GM21529 (cell line): ENCODE data around the gene PIMREG.
"Not testable (repeated sequence)": the region's sequence is repeated elsewhere in the genome, so short reads cannot be mapped to it uniquely, and the experiment has no call there.

Experiments used
- ATAC-seq: cut with Tn5 transposase; IDR thresholded peaks from one replicate; pipeline ENCODE4 v1.9.1; 2021; ENCODE audit not compliant: unreplicated experiment

Gene PIMREG

DNA sequence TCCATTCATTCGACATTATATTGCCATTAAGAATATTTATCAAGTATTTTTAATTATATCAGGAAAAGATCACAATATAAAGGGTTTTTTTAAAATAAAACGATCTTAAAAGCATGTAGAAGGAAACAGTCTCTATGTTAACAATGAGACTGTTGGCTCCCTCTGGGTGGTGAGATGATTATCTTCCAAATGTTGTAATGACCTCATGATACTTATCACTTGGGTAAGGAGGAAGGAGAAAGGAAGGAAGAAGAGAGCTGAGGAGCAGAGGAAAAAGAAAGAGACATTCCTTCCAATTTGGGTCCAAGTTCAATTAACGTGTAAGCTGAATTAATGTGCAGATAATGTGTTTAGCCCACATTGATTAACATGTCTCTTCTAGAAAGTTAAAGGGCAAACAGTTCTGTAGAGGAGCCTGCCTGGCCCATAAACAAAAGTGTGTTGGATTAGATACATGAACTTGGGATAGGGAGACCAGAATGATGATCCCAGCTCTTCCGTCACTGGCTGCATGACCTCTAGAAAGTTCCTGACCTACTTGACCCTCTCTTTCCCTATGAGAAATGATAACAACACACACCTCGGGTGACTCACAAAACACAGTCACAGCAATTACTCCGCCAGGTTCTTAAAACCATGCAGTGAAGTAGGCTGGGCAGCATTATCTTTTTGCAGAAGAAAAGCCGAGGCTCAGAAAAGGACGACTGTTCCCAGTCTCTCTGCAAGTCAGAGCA is 32.0 kb downstream of the PIMREG start:
- no peak for ATAC-seq

DNA sequence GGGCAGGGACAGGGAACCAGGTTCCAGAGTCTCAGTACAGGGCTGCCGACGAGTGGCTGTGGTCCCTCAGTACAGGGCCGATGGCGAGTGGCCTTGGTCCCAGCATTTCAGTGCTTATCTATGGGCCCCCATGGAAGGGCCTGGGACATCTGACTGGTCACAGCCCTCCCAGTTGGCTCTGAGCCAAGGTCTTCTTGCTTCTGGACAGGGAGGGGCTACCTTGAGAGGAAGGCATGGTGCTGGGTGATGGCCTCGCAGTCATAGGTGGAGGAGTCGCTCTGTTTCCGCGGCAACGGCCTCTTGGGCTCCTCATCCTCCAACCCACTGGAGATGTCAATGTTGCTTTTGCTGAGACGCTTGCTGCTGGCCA is 32.5 kb downstream of the PIMREG start:
- no peak for ATAC-seq

DNA sequence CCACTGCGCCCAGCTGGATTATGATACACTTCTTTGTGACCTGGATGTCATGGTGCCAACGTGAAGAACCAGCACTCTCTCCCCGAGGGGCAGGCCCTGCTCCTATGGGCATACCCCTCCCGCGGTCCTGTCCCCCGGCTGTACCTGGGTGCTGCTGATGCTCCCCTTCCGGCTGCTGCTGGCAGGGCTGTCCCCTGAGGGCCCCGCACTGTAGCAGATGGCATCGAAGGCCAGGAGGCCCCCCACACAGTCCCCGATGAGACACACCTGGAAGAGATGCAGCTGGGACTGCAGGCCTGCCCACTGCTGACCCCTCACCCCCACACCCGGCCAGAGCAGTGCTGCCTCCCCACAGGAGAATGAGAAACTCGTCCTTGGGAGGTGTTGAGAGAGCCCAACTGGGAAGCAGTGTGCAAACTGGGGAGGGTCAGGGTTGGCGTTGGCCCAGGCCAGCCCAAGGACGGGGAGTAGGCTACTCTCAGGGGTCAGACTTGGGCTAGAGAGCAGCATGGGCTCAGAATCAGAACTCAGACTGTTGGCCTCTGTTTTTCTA is 33.7 kb downstream of the PIMREG start:
- ATAC-seq: no peak

DNA sequence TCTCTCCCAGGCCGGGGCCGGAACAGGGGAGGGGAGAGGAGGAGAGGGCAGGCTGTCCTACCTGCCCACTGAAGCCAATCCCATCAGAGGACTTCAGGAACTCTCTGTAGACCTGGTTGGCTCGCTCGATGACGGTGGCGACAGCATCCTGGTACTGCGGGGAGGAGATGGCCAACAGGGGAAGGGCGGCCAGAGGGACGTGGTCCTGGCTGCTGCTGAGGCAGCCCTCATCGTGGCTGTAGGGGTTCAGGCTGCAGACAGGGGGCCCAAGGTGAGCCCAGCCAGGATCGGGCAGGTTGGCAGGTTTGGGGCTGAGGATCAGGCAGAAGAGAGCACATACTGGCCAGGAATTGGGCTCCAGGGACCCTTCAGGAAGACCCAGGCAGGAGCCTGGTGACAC is 34.2 kb downstream of the PIMREG start:
- ATAC-seq: no peak

DNA sequence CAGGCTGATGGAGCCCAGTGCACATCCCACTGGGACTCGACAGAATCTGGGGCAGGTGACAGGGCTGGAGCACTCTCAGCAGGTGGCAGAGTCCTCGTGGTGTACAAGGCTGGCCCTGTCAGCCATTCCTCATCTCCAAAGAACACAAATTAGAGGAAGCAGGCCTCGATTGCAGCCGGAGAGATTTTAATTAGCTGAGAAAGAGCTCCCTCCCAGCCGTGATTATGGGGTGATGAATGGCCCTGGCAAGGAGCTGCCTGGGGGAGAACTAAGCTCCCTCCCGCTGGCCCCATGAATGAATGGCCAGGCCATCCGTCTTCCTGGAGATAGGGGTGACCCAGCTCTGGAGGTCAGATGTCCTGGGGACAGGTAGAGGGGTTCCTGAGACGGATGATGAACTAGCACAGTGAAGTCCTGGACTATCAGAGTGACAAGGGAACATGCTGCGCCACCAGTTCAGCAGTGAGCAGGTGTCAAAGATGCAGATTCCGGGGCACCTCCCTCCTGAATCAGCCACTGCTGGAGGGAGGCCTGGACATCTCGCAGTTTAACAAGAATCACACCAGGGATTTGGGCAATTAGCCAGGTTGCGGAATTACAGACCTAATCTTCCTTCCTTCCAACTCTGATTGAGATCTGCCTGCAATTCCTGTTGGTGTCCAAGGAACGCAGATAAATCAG is 35.5 kb downstream of the PIMREG start:
- no peak for ATAC-seq

DNA sequence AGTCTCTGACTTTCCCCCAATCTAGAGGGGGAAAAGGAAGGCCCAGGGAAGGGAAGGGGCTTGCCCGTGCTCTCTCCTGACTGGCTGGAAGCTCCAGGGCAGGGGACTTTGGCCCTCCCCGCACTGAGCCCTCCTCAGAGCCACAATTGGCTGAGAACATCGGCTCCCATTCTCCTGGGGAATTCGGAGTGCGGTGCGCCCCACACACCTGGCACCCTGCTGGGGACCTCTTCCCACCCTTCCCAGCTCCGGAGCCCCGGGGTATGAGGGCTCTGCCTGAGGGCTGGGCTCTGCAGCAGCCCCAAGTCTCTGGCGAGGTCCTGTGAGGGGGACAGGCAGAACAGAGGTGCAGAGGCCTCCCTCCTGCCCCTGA is 36.0 kb downstream of the PIMREG start:
- no peak for ATAC-seq

DNA sequence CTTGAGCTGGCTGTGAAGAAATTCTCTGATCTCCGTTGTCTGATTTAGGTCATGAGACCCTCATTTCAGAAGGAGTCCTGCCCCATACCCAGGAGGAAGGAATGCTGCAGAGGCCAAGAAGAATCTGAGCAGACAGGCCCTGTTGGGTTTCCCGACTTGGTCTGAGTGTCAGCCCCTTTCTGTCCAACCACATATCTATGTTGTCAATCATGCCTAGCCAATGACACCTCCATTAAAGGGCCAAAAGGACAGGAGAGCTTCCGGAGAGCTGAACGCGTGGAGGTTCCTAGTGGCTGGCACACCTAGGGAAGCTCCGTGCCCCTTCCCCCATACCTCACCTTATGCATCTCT is 37.8 kb downstream of the PIMREG start:
- no peak for ATAC-seq

DNA sequence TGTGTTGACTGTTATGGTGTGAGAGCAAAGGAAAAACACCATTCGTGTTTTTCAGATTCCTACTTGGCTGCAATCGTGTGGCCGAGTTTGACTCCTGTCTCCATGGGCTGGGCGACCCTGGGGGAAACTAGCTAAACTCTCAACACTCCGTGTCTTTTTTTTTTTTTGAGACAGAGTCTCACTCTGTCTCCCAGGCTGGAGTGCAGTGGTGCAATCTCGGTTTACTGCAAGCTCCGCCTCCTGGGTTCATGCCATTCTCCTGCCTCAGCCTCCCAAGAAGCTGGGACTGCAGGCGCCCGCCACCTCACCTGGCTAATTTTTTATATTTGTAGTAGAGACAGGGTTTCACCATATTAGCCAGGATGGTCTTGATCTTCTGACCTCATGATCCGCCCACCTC is 38.5 kb downstream of the PIMREG start:
- not testable (repeated sequence) for ATAC-seq

DNA sequence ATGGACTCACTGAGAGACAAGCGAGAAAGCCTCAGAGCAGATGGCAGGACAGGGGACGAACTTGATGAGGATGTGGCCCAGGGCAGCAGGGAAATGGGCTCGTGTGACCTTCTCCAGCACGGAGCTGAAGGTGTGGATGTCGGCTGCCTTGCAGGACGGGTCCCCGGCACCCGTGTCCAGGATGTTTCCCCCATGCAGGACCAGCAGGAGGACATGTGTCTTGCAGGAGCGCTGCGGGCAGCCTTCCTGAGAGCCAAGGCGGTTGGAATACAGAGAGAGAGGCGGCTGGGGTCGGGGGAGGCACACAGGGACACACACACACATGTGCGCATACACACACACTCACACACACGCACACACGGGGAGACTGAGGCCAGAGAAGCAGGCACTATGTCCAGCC is 39.3 kb downstream of the PIMREG start:
- no peak for ATAC-seq

DNA sequence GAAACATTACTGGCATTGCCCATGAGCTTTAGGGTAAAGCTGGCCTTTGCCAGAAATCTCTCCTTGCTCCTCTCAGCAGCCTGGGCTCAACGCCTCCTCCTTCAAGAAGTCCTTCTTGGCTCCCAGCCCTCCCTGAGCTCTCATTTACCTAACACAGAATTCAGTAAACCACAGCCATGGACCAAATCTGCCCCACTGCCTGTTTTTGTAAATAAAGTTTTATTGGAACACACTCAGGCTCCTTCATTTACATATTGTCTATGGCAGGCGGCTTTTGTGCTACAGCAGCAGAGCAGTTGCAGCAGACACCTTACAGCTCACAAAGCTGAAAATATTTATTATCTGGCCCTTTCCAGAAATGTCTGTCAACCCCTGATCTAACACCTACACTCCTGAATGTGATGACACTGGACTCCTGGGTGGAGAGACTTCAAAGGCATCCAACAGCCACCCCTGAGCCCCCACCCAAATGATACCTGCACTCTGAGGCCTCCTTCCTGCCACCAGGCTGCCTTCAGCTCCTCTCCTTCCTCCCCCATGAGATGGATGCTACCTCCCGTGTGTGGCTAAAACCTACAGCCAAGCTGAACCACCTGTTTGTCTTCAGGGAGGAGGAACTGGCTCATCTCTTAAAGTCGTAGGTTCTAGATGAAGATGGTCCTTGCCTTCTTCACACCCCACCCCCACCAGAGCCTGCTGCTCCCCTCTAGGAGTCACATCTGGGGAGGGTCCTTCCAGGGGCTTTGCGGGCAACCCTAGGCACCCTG is 41.6 kb downstream of the PIMREG start:
- ATAC-seq: no peak

DNA sequence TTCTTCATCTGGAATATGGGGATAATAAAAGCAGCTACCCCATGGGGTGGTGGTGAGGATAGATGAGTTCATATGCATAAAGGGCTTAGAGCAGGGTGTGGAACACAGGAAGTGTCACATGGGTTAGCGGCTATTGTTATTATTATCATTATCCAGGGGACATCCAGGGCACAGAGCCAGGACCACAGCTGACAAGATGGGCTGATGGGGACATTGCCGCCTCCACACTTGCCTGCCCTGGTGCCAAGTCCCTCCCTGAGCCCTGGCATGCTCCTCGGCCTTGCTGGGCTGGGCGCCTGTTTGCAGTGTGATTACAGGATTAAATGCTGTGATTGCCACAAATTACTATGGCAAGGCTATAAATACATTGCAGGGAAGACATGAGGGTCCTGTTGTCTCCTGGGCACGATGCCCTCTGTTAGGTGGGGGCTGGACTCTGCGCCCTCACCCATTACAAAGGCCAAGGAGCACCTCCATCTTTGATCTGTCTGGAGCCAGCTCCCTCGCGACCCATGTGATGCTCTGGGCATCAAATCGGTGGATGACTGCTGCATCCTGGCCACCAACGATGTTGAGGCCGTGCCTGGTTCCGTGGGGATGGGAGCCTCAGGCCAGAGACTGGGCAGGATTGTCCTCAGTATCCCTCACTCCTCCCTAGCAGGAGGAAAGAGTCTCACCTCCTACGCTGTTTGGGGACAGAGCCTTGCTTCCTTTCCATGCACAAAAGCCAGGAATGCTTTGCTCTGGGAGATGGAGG is 43.2 kb downstream of the PIMREG start:
- ATAC-seq: no peak

DNA sequence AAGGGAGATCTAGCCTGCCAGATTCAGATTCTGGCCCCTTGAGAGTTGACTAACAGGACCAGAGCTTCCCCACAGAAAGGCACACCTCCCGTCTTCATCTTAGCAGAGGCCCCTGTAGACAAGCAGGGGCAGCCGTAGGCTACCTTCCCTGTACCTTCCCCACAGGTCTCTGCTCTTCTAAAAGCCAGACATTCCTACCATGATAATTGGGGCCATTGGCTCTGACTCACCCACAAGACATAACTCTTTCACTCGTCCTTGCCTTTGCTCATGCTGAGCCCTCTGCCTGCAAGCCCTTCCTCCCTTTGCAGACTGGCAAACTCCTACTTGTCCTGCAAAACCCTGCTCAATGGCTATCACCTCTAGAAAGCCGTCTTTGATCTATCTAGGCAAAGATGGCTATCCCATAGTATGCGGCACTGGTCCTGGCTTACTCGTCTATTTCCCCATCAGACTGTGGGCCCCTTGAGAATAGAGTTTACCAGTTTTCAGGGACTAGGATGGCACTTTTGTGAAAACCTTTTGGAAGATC is 43.8 kb downstream of the PIMREG start:
- ATAC-seq: no peak

DNA sequence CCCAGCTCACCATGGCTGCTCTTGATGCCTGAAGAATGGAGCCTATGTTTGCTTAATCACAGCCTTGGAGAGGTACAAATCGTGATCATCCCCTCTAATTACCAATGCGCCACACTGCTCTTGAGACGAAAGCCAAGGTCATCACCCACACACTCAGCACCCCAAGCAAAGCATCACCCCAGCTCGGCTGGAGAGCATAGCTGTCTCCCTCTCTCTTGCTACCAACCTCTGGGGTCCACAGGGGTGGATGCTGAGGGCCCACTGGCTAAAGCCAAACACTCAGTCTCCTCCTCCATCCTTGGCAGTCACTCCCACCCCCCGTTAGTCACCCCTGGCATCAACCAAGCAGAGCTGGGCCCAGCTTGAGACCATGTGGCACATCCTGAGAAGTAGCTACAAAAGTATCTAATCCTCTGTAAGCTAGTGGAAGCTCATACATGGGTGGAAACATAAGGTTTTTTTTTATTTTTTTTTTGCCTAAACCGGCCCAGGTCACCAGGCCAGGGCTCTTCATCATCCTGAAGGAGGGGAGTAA is 44.8 kb downstream of the PIMREG start:
- no peak for ATAC-seq

DNA sequence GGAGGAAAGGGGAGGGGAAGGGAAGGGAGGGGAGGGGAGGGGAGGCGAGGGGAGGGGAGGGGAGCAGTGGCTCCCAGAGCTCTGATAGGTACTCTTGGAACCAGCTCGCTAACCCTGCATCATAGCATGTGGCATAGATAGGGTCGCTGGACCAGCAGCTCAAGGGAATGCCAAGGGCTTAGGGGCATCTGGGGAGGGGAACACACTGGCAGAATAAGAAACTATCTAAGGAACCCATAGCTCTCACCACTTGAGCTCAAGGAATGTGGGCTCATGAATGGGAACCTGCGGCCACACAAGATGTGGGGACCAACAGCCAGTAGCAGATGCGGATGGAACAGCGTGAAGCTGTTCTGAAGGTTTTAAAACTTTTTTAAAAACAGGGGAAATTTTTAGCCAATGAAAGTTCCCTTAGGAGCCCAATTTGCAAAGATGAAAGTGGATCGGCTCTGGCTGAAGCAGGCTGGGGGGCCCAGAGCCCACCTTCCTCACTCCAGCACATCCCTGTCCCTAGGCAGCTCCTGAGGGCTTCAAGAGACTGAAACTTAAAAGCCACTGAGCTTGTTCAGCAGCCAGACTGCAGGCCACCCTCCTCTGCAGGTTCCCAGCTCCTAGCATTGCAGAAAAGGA is 46.9 kb downstream of the PIMREG start:
- ATAC-seq: no peak

DNA sequence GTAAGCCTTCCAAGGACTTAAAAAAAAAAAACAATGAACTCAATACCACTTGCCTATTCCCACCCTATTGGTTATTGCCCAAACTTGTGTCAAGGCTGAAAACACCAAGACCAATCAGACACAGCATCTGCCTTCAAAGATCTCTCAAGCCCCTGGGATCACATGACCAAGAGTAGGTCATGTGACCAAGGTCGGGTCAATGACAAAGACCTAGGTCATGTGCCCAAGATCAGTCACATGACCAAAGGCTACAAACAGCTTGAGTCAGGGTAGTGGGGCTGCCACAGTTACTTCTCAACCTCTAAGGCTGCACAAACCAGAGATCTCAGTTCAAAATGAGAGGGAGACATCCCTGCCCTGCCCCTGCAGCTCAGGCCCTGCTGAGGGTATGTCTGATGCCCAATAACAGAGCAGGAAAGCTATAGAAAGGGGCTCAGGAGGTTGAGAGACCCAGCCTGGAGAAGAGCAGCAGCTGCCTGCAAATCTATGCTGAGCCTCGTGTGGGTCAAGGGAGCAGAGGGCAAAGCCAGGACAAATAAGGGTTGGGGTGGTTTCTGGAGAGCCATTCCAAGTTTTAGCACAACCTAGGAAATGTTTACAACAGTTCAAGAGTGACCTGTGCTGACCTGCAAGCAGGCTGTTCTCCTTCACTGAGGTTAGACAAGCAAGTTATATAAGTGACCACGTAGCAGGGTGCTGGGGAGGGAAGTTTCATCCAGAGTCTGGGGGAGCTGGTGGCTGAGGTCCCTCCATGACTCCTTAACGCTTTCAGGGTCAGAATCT is 48.8 kb downstream of the PIMREG start:
- ATAC-seq: no peak

DNA sequence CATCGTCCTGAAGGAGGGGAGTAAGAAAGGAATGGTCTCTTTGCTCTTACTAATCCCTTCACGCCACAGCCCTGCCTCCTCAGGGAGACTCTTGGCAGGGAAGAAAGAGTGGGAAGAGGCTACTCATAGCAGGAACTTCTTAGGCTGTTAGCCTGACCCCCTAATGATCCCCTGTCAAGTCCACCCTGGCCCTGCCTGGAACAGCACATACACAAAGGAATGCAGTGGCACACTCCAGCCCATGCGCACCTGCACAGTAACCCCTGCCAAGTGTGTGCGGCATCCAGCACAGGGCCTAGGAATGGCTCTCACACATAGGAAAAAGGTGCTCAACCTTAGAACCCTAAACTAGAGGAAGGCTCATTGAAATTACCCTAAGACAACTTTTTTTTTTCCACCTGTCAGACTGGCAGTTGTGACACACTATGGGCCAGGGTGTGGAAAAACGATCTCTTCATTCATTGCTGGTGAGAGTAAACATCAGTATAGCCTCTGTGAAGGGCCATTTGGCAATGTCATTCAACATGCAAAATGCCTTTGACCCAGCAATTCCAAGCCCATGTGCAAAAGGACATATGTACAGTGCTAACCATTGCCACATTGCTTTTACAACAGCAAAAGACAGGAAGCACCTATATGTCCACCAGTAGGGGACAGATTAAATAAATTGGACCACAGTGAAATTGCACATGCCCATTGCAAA is 50.1 kb downstream of the PIMREG start:
- ATAC-seq: no peak

DNA sequence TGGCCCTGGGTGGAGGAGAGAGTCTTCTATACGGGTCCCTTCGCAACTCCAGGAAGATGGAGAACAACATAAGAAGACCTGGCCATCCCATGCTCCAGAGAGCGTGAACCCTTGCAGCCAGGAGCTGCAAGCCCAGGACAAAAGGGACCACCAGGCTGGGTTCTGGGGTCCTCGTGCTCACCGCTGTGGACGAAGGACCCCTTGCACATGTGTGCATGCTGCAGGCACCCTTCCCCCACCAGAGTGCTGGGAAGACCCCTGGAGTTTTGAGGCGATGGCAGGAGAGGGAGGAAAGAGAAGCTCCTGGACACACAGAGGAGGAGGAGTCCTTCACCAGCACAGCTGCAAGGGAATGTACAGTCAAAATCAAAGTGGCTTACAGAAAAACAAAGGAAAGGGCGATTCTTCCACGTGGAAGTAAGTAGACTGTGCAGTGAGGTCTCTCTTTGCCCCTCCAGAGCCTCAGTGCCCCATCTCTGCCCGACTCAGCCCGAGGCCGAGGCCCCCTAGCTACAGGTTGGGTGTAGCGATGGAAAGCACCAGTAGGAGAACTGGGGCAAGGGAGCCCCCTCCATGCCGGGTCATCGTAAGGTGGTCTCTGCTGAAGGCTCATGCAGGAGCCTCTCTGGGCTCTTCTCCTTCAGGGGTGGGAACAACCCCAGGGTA is 51.3 kb downstream of the PIMREG start:
- no peak for ATAC-seq

DNA sequence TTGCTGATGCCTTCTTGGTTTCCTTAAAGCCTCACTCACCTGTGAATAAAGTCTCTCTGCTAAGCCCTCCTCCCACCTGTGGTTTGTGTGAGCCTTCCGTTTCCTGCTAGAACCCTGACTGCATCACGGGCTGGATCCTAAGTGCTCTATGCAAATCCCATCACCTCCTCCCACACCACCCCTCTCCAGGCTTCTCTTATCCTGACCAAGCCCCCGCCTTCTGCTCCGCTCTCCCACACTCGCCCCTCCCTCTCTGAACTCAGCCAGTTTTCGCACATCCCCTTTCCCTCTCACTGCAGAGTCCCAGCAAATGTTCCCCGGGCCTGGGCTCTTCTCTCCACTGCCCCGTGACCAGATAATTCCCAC is 51.8 kb downstream of the PIMREG start:
- ATAC-seq: no peak
